IMR-90 (cell line): ENCODE measurements around the gene ZNF467.

ENCODE experiments used
- CTCF ChIP-seq: conservative IDR thresholded peaks from 2 replicates; pipeline ENCODE4 v1.5.1; 2012; ENCODE audit warnings: mild to moderate bottlenecking, low read depth, low read length, improper control_type of control experiment
- ELK1 ChIP-seq: fragments of 150-350 bp; IDR thresholded peaks from 2 replicates; pipeline ENCODE4 v1.6.1; 2016; ENCODE audit warnings: low read depth, mild to moderate bottlenecking, low read length, moderate library complexity, borderline replicate concordance
- MAZ ChIP-seq: IDR thresholded peaks from 2 replicates; pipeline ENCODE4 v1.6.1; 2012; ENCODE audit warnings: low read depth, mild to moderate bottlenecking, low read length, improper control_type of control experiment, moderate library complexity, borderline replicate concordance

GRCh38 chr7:149778696-149779501 lies 5.5 kb upstream of the ZNF467 start:
- TF ChIP-seq ELK1 (no peak), CTCF (no peak), MAZ (no peak)
